ENCODE data around the gene VMP1. TPM values are rescaled to one million over a fixed set of nuclear protein-coding genes. Genes with fewer than 3 reads are reported as not detected.
"Not testable (repeated sequence)": the region's sequence is repeated elsewhere in the genome, so short reads cannot be mapped to it uniquely, and the experiment has no call there.

The VMP1 gene
- total and polyA plus RNA-seq, 7 experiments from 2014 or later, result 42.0 to 370 (median 80.8) TPM

DNA sequence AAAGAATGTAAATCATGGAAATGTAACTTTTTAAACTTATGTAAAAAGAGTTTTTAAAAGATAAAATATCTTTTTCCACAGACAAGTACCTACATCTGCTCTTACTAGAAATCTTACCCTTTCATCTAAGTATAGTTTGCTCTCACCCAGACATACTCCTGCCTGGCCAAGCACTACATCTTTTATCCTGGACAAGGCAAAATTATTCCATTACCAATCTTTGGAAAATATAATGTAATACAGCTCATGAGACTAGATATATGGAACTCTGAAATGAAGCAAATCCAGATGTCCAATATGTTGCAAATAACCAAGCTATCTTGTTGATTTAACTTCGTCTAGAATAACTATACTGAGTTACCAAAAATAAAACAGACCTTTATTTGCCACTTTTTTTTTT, 50.0 kb downstream of the VMP1 start:
- H3K27ac ChIP-seq (ENCODE audit: low read depth, low read length), result no peak overlapping the region
- no peak for DNase-seq
- Mint-ChIP-seq H3K27me3 (no peaks in the 10 kb centered on the region), H3K4me3 (peak overlapping the region in 1 of 10 donors; percentile 57), H3K27ac (peak overlapping the region in 2 of 9 donors; percentile 82 to 94), H3K4me1 (peaks cover 14 to 68% (median 28%) of the 10 kb centered on the region in 7 donors), H3K9me3 (peaks cover 0 to 7% (median 4%) of the 10 kb centered on the region in 11 donors), H3K36me3 (peaks cover 15 to 41% (median 24%) of the 10 kb centered on the region in 5 donors)
- ATAC-seq, result no peak
- H3K4me1 ChIP-seq (ENCODE audit: control insufficient read depth in 2 of 2, insufficient read depth in 2 of 2, low read length in 2 of 2), result peaks cover 0 to 5% of the 10 kb centered on the region in 2 donors
- H3K36me3 ChIP-seq (ENCODE audit: control insufficient read depth in 2 of 3, insufficient read depth in 3 of 3, low read length in 3 of 3), result no peaks in the 10 kb centered on the region
- ChIA-PET CTCF (interaction anchor here (0.7 kb wide), 1 partner anchor 10 kb away, joined by 3 read pairs; no protein-coding TSS in a partner anchor), POLR2A (interaction anchor here (0.6 to 0.9 kb wide), 2 partner anchors 26 to 684 kb away, joined by 3 to 4 read pairs; no protein-coding TSS in a partner anchor)
- intact Hi-C loops (cut with micrococcal nuclease), result loop anchor here in 1 of 2 donors (10.0 kb wide), 1 partner anchor 347 kb away; no protein-coding TSS in a partner anchor
- no peaks in the 10 kb centered on the region for H3K27me3 ChIP-seq (ENCODE audit: control insufficient read depth in 2 of 2, insufficient read depth in 2 of 2, low read length in 2 of 2)
- H3K9me3 ChIP-seq (ENCODE audit: control insufficient read depth in 2 of 3, low read length in 3 of 3), result no peaks in the 10 kb centered on the region
- H3K4me3 ChIP-seq (ENCODE audit: low read length), result no peak overlapping the region

DNA sequence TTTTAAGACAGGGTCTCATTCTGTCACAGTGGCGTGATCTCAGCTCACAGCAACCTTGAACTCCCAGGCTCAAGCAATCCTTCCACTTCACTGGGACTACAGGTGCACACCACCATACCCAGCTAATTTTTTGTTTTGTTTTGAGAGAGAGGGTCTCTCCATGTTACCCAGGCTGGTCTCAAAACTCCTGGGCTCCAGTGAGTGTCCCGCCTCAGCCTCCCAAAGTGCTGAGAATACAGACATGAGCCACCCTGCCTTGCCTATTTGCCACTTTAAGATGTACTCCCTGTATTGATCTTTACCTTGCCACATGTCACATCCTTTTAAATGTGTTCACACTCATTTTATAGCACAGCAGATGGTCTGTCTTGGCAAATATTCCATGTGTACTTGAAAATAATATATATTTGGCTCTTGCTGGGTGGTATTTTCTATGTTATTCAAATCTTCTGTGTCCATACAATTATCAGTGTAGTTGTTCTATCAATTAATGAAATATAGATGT, 50.5 kb downstream of the VMP1 start:
- Mint-ChIP-seq H3K36me3 (peaks cover 15 to 41% (median 24%) of the 10 kb centered on the region in 5 donors), H3K4me1 (peaks cover 14 to 69% (median 30%) of the 10 kb centered on the region in 7 donors)
- H3K4me1 ChIP-seq (ENCODE audit: control insufficient read depth in 2 of 2, insufficient read depth in 2 of 2, low read length in 2 of 2), result peaks cover 0 to 5% of the 10 kb centered on the region in 2 donors

DNA sequence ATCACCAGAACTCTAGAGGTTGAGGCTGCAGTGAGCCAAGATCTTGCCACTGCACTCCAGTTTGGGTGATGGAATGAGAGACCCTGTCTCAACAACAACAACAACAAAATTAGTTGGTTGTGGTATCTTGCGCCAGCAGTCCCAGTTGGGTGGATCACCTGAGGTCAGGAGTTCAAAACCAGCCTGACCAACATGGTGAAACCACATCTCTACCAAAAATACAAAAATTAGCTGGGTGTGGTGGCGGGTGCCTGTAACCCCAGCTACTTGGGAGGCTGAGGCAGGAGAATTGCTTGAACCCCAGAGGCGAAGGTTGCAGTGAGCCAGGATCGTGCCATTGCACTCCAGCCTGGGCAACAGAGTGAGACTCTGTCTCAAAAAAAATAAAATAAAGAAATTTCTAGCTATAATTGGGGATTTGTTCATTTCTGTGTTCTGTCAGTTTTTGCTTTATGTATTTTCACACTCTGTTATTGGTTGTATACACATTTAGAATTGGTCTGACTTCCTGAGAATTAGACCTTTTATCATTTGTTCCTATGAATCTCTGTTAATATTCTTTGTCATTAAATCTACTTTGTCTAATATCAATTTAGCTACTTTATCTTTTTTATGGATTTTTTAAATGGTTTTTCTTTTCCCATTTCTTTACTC, 51.7 kb downstream of the VMP1 start:
- H3K27me3 ChIP-seq (ENCODE audit: control insufficient read depth in 2 of 2, insufficient read depth in 2 of 2, low read length in 2 of 2); H3K27ac ChIP-seq (ENCODE audit: low read depth, low read length); H3K4me3 ChIP-seq (ENCODE audit: low read length); H3K9me3 ChIP-seq (ENCODE audit: control insufficient read depth in 2 of 3, low read length in 3 of 3); DNase-seq; H3K36me3 ChIP-seq (ENCODE audit: control insufficient read depth in 2 of 3, insufficient read depth in 3 of 3, low read length in 3 of 3); H3K4me1 ChIP-seq (ENCODE audit: control insufficient read depth in 2 of 2, insufficient read depth in 2 of 2, low read length in 2 of 2); ATAC-seq; H3K9me3 Mint-ChIP-seq; POLR2A ChIA-PET; H3K4me3 Mint-ChIP-seq; H3K27me3 Mint-ChIP-seq: not testable (repeated sequence)
- intact Hi-C loops (cut with micrococcal nuclease), result loop anchor here in 1 of 2 donors (10.0 kb wide), 1 partner anchor 346 kb away; no protein-coding TSS in a partner anchor
- Mint-ChIP-seq H3K36me3 (peaks cover 15 to 43% (median 24%) of the 10 kb centered on the region in 5 donors), H3K4me1 (peaks cover 14 to 66% (median 25%) of the 10 kb centered on the region in 7 donors), H3K27ac (peak overlapping the region in 4 of 9 donors; percentile 20 to 68 (median 40))
- CTCF ChIA-PET, result interaction anchor here (0.8 kb wide), 1 partner anchor 100 kb away, joined by 3 read pairs; no protein-coding TSS in a partner anchor

More for the DNA sequence above, 50.5 kb downstream of the VMP1 start:
- no peak for ATAC-seq
- Mint-ChIP-seq H3K27ac (peak overlapping the region in 3 of 9 donors; percentile 26 to 62 (median 28)), H3K9me3 (peaks cover 0 to 7% (median 4%) of the 10 kb centered on the region in 11 donors), H3K4me3 (peak overlapping the region in 1 of 10 donors; percentile 3), H3K27me3 (no peaks in the 10 kb centered on the region)
- no peaks in the 10 kb centered on the region for H3K9me3 ChIP-seq (ENCODE audit: control insufficient read depth in 2 of 3, low read length in 3 of 3)
- H3K27ac ChIP-seq (ENCODE audit: low read depth, low read length), result no peak overlapping the region
- no peak overlapping the region for H3K4me3 ChIP-seq (ENCODE audit: low read length)
- no peaks in the 10 kb centered on the region for H3K27me3 ChIP-seq (ENCODE audit: control insufficient read depth in 2 of 2, insufficient read depth in 2 of 2, low read length in 2 of 2)
- no peaks in the 10 kb centered on the region for H3K36me3 ChIP-seq (ENCODE audit: control insufficient read depth in 2 of 3, insufficient read depth in 3 of 3, low read length in 3 of 3)
- ChIA-PET POLR2A (interaction anchor here (0.6 kb wide), 1 partner anchor 683 kb away, joined by 4 read pairs; no protein-coding TSS in a partner anchor), CTCF (no interaction called here)
- no peak for DNase-seq
- intact Hi-C loops (cut with micrococcal nuclease), result loop anchor here in 1 of 2 donors (10.0 kb wide), 1 partner anchor 347 kb away; no protein-coding TSS in a partner anchor

DNA sequence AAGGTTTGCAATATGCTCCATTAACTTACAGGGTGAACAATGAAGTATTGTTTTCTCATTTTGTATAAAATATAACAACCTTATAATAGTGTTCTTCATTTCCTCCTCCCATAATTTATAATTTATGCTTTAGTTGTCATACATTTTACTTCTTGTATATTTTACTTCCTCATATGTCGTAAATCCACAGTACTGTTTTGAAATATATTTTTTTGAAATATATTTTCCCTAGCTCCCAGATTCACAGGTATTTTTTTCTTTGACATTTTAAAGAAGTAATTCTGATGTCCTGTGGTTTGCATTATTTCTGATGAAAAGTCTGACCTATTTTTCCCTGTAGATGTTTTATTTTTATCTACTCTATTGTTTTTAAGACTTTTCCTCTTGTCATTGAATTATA, 52.7 kb downstream of the VMP1 start:
- H3K27me3 ChIP-seq (ENCODE audit: control insufficient read depth in 2 of 2, insufficient read depth in 2 of 2, low read length in 2 of 2), result no peaks in the 10 kb centered on the region
- no peaks in the 10 kb centered on the region for H3K4me1 ChIP-seq (ENCODE audit: control insufficient read depth in 2 of 2, insufficient read depth in 2 of 2, low read length in 2 of 2)
- Mint-ChIP-seq H3K36me3 (peaks cover 17 to 48% (median 26%) of the 10 kb centered on the region in 5 donors), H3K27me3 (no peaks in the 10 kb centered on the region), H3K9me3 (peaks cover 0 to 7% (median 4%) of the 10 kb centered on the region in 11 donors), H3K4me1 (peaks cover 5 to 66% (median 17%) of the 10 kb centered on the region in 7 donors), H3K4me3 (no peak overlapping the region), H3K27ac (peak overlapping the region in 2 of 9 donors; percentile 20 to 23)
- H3K4me3 ChIP-seq (ENCODE audit: low read length), result no peak overlapping the region
- intact Hi-C loops (cut with micrococcal nuclease), result no loop called here
- H3K27ac ChIP-seq (ENCODE audit: low read depth, low read length), result no peak overlapping the region
- DNase-seq (no peak), ATAC-seq (no peak)
- H3K9me3 ChIP-seq (ENCODE audit: control insufficient read depth in 2 of 3, low read length in 3 of 3), result no peaks in the 10 kb centered on the region
- peaks cover 0 to 3% (median 0%) of the 10 kb centered on the region in 3 experiments for H3K36me3 ChIP-seq (ENCODE audit: control insufficient read depth in 2 of 3, insufficient read depth in 3 of 3, low read length in 3 of 3)
- ChIA-PET CTCF (interaction anchor here (0.6 kb wide), 1 partner anchor 230 kb away, joined by 3 read pairs; no protein-coding TSS in a partner anchor), POLR2A (interaction anchor here (0.7 kb wide), 1 partner anchor 84 kb away, joined by 3 read pairs; no protein-coding TSS in a partner anchor)

DNA sequence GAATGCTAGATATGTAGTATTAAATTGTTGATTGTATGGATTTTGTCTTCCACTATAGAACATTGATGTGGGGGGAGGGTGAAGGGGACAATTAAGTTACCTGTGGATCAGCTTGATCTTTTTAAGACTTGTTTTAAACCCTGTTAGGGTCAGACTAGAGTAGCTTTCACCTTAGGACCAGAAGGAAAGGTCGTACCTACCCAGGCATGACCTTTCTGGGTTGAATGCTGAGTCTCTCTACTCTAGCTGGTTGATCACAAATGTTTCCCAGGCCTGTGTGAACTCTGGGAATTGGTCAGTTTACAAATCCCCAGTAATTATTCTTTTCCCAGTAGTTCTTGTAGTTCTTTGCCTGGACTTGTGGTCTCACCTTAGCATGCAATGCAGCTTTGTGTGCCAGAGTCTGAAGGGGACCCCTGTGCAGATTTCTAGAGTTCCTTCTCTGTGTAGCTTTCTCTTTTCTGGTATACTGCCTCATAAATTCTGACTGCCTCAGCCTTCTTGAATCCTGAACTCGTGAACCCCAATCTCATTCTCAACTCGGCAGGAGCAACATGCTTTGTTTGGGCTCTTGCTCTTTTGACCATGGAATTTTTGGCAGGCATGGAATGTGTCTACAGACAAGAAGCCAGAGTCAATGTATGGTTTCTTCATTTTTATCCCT, 54.1 kb downstream of the VMP1 start:
- no peak overlapping the region for H3K4me3 ChIP-seq (ENCODE audit: low read length)
- Mint-ChIP-seq H3K9me3 (peaks cover 0 to 7% (median 4%) of the 10 kb centered on the region in 11 donors), H3K27me3 (no peaks in the 10 kb centered on the region), H3K36me3 (peaks cover 14 to 54% (median 33%) of the 10 kb centered on the region in 5 donors), H3K4me3 (peak overlapping the region in 1 of 10 donors; percentile 73), H3K4me1 (peaks cover 5 to 62% (median 14%) of the 10 kb centered on the region in 7 donors), H3K27ac (peak overlapping the region in 6 of 9 donors; percentile 1 to 94 (median 52))
- POLR2A ChIA-PET, result interaction anchor here (1.0 to 1.2 kb wide), 2 partner anchors 8 to 18 kb away, joined by 3 read pairs; no protein-coding TSS in a partner anchor
- DNase-seq (no peak), ATAC-seq (no peak)
- H3K27me3 ChIP-seq (ENCODE audit: control insufficient read depth in 2 of 2, insufficient read depth in 2 of 2, low read length in 2 of 2), result no peaks in the 10 kb centered on the region
- CTCF ChIA-PET, result interaction anchor here (0.6 to 1.6 kb wide), 2 partner anchors 10 to 13 kb away, joined by 3 read pairs; no protein-coding TSS in a partner anchor
- no peaks in the 10 kb centered on the region for H3K4me1 ChIP-seq (ENCODE audit: control insufficient read depth in 2 of 2, insufficient read depth in 2 of 2, low read length in 2 of 2)
- intact Hi-C loops (cut with micrococcal nuclease), result loop anchor here in 1 of 2 donors (1.0 kb wide), 2 partner anchors 25 to 65 kb away; no protein-coding TSS in a partner anchor
- no peak overlapping the region for H3K27ac ChIP-seq (ENCODE audit: low read depth, low read length)
- peaks cover 0 to 5% (median 0%) of the 10 kb centered on the region in 3 experiments for H3K36me3 ChIP-seq (ENCODE audit: control insufficient read depth in 2 of 3, insufficient read depth in 3 of 3, low read length in 3 of 3)
- H3K9me3 ChIP-seq (ENCODE audit: control insufficient read depth in 2 of 3, low read length in 3 of 3), result no peaks in the 10 kb centered on the region
